SJSA1 (cell line): ENCODE measurements around the gene HK2. TPM values are rescaled to one million over a fixed set of nuclear protein-coding genes. Genes with fewer than 3 reads are reported as not detected.

Experiments
- DNase-seq, 2 experiments: peaks; one replicate each; pipeline ENCODE4 v3.0.0-alpha.2; 2015 to 2020; ENCODE audit warnings: low spot score in 2 of 2, low read depth in 1 of 2
- H3K27ac ChIP-seq: fragments of 250-450 bp; sonication (Bioruptor Pico); 2 replicates; pipeline ENCODE4 v1.5.1; 2020; ENCODE audit warnings: mild to moderate bottlenecking, moderate library complexity
- H3K27me3 ChIP-seq: fragments of 250-450 bp; sonication (Bioruptor Pico); replicated peaks from 2 replicates; pipeline ENCODE4 v1.5.1; 2020; ENCODE audit warnings: mild to moderate bottlenecking, moderate library complexity
- H3K36me3 ChIP-seq: fragments of 250-450 bp; sonication (Bioruptor Pico); 2 replicates; pipeline ENCODE4 v1.5.1; 2020; ENCODE audit warnings: mild to moderate bottlenecking
- H3K4me1 ChIP-seq: fragments of 250-450 bp; sonication (Bioruptor Pico); replicated peaks from 2 replicates; pipeline ENCODE4 v1.6.1; 2021; ENCODE audit warnings: mild to moderate bottlenecking
- H3K4me3 ChIP-seq: fragments of 250-450 bp; sonication (Bioruptor Pico); 2 replicates; pipeline ENCODE4 v1.5.1; 2020; ENCODE audit warnings: mild to moderate bottlenecking
- H3K9me3 ChIP-seq: fragments of 250-450 bp; sonication (Bioruptor Pico); replicated peaks from 2 replicates; pipeline ENCODE4 v1.5.1; 2020; ENCODE audit warnings: mild to moderate bottlenecking
- total RNA-seq: library from RNA; depleted of rRNA; stranded (reverse); fragments of >200 nt; shearing (Covaris generic); gene quantifications from 2 replicates; pipeline ENCODE4 v1.2.3, GENCODE V29; 2014

HK2 gene
- total RNA-seq, 1 experiment from 2014 or later: 7.1 TPM

GRCh38 chr2:74869517-74869916 lies 35.6 kb downstream of the HK2 start:
- Histone ChIP-seq H3K9me3 (no peaks in the 10 kb centered on the region), H3K27ac (no peak overlapping the region), H3K4me1 (peaks cover 30% of the 10 kb centered on the region), H3K27me3 (no peaks in the 10 kb centered on the region), H3K36me3 (no peaks in the 10 kb centered on the region; the same call in none of the 2 replicates), H3K4me3 (no peak overlapping the region)
- no peak for DNase-seq

- H3K4me3 ChIP-seq: no peak overlapping the region
- no peaks in the 10 kb centered on the region for H3K27me3 ChIP-seq
- no peaks in the 10 kb centered on the region for H3K9me3 ChIP-seq
- H3K4me1 ChIP-seq: peaks cover 17% of the 10 kb centered on the region
- peaks cover 5% of the 10 kb centered on the region for H3K36me3 ChIP-seq
- DNase-seq: no peak
- H3K27ac ChIP-seq: no peak overlapping the region
Observed at GRCh38 chr2:74870951-74871350, 37.0 kb downstream of the HK2 start.

- Histone ChIP-seq H3K36me3 (peaks cover 5% of the 10 kb centered on the region), H3K4me1 (peaks cover 14% of the 10 kb centered on the region), H3K27ac (no peak overlapping the region), H3K4me3 (no peak overlapping the region), H3K9me3 (no peaks in the 10 kb centered on the region), H3K27me3 (no peaks in the 10 kb centered on the region)
- no peak for DNase-seq
Observed at GRCh38 chr2:74871414-74871813, 37.5 kb downstream of the HK2 start.

GRCh38 chr2:74872389-74872836 lies 38.5 kb downstream of the HK2 start:
- Histone ChIP-seq H3K4me3 (no peak overlapping the region), H3K27me3 (no peaks in the 10 kb centered on the region), H3K9me3 (no peaks in the 10 kb centered on the region), H3K4me1 (peaks cover 13% of the 10 kb centered on the region), H3K27ac (no peak overlapping the region), H3K36me3 (peaks cover 5% of the 10 kb centered on the region)
- DNase-seq: no peak

GRCh38 chr2:74873012-74873665 lies 39.2 kb downstream of the HK2 start:
- Histone ChIP-seq H3K4me1 (peaks cover 6% of the 10 kb centered on the region), H3K36me3 (peaks cover 10% of the 10 kb centered on the region), H3K27ac (no peak overlapping the region), H3K27me3 (no peaks in the 10 kb centered on the region), H3K9me3 (no peaks in the 10 kb centered on the region), H3K4me3 (no peak overlapping the region)
- no peak for DNase-seq

GRCh38 chr2:74873678-74874640 lies 40.0 kb downstream of the HK2 start:
- Histone ChIP-seq H3K4me1 (no peaks in the 10 kb centered on the region), H3K27ac (no peak overlapping the region), H3K9me3 (no peaks in the 10 kb centered on the region), H3K27me3 (no peaks in the 10 kb centered on the region), H3K4me3 (no peak overlapping the region), H3K36me3 (peaks cover 14% of the 10 kb centered on the region)
- no peak for DNase-seq

GRCh38 chr2:74876081-74876886 lies 42.4 kb downstream of the HK2 start:
- Histone ChIP-seq H3K27ac (no peak overlapping the region), H3K9me3 (no peaks in the 10 kb centered on the region), H3K4me3 (no peak overlapping the region), H3K4me1 (no peaks in the 10 kb centered on the region), H3K27me3 (no peaks in the 10 kb centered on the region), H3K36me3 (peaks cover 19% of the 10 kb centered on the region)
- peak in 1 of 2 experiments; percentile 69 for DNase-seq

- no peak for DNase-seq
- Histone ChIP-seq H3K36me3 (peaks cover 27% of the 10 kb centered on the region), H3K27ac (no peak overlapping the region), H3K27me3 (no peaks in the 10 kb centered on the region), H3K9me3 (no peaks in the 10 kb centered on the region), H3K4me1 (no peaks in the 10 kb centered on the region), H3K4me3 (no peak overlapping the region)
Observed at GRCh38 chr2:74877376-74877775, 43.4 kb downstream of the HK2 start.

GRCh38 chr2:74877781-74878433 lies 44.0 kb downstream of the HK2 start:
- peaks cover 31% of the 10 kb centered on the region for H3K36me3 ChIP-seq
- H3K9me3 ChIP-seq: no peaks in the 10 kb centered on the region
- DNase-seq: no peak
- no peaks in the 10 kb centered on the region for H3K4me1 ChIP-seq
- no peak overlapping the region for H3K4me3 ChIP-seq
- H3K27ac ChIP-seq: no peak overlapping the region
- H3K27me3 ChIP-seq: no peaks in the 10 kb centered on the region

- no peaks in the 10 kb centered on the region for H3K9me3 ChIP-seq
- no peak for DNase-seq
- H3K4me3 ChIP-seq: no peak overlapping the region
- H3K27ac ChIP-seq: no peak overlapping the region
- peaks cover 31% of the 10 kb centered on the region for H3K36me3 ChIP-seq
- H3K27me3 ChIP-seq: no peaks in the 10 kb centered on the region
- no peaks in the 10 kb centered on the region for H3K4me1 ChIP-seq
Observed at GRCh38 chr2:74878551-74878950, 44.6 kb downstream of the HK2 start.

GRCh38 chr2:74880054-74880728 lies 46.3 kb downstream of the HK2 start:
- no peak for DNase-seq
- Histone ChIP-seq H3K27me3 (no peaks in the 10 kb centered on the region), H3K9me3 (no peaks in the 10 kb centered on the region), H3K36me3 (peaks cover 31% of the 10 kb centered on the region), H3K4me1 (no peaks in the 10 kb centered on the region), H3K27ac (no peak overlapping the region), H3K4me3 (no peak overlapping the region)

- no peak for DNase-seq
- Histone ChIP-seq H3K27ac (no peak overlapping the region), H3K9me3 (no peaks in the 10 kb centered on the region), H3K4me3 (no peak overlapping the region), H3K27me3 (no peaks in the 10 kb centered on the region), H3K4me1 (peaks cover 1% of the 10 kb centered on the region), H3K36me3 (peaks cover 27% of the 10 kb centered on the region)
Observed at GRCh38 chr2:74881176-74881575, 47.2 kb downstream of the HK2 start.
